GM23338 (cell line): Measurements from ENCODE around the gene JAM3. TPM values are rescaled to one million over a fixed set of nuclear protein-coding genes. Genes with fewer than 3 reads are reported as not detected.

ENCODE experiments used
- ATAC-seq: fragments of 200-7000 bp; cut with Tn5 transposase; 3 replicates; pipeline ENCODE4 v1.9.1; 2020
- DNase-seq: peaks from one replicate; pipeline ENCODE4 v3.0.0-alpha.2; 2015; ENCODE audit warnings: low spot score
- H2AFZ ChIP-seq: fragments of 200-600 bp; sonication (generic); 2 replicates; pipeline ENCODE4 v1.8.0; 2016; ENCODE audit warnings: antibody characterized with exemption, mild to moderate bottlenecking, moderate library complexity
- H3F3A ChIP-seq: fragments of 200-600 bp; sonication (generic); replicated peaks from 2 replicates; pipeline ENCODE4 v1.8.0; 2017; ENCODE audit warnings: antibody characterized with exemption, mixed run types, low read depth
- H3K27ac ChIP-seq: fragments of 200-600 bp; sonication (generic); 2 replicates; pipeline ENCODE4 v1.6.1; 2016; ENCODE audit warnings: low read depth
- H3K27me3 ChIP-seq: fragments of 200-600 bp; sonication (generic); 2 replicates; pipeline ENCODE4 v1.8.0; 2016; ENCODE audit warnings: mild to moderate bottlenecking, mixed run types, moderate library complexity; ENCODE audit not compliant: insufficient read depth
- H3K36me3 ChIP-seq: fragments of 200-600 bp; sonication (generic); 2 replicates; pipeline ENCODE4 v1.8.0; 2016; ENCODE audit warnings: mild to moderate bottlenecking; ENCODE audit not compliant: insufficient read depth
- H3K4me1 ChIP-seq: fragments of 200-600 bp; sonication (generic); 2 replicates; pipeline ENCODE4 v1.8.0; 2016; ENCODE audit warnings: mild to moderate bottlenecking, moderate library complexity; ENCODE audit not compliant: insufficient read depth
- H3K4me2 ChIP-seq: fragments of 200-600 bp; sonication (generic); 2 replicates; pipeline ENCODE4 v1.7.1; 2017; ENCODE audit warnings: mixed run types
- H3K4me3 ChIP-seq: fragments of 200-600 bp; sonication (generic); 2 replicates; pipeline ENCODE4 v1.6.1; 2016; ENCODE audit warnings: mixed run types
- H3K79me2 ChIP-seq: fragments of 200-600 bp; sonication (generic); replicated peaks from 2 replicates; pipeline ENCODE4 v1.8.0; 2017; ENCODE audit warnings: mild to moderate bottlenecking; ENCODE audit not compliant: insufficient read depth
- H3K9me2 ChIP-seq: fragments of 200-600 bp; sonication (generic); 2 replicates; pipeline ENCODE4 v1.8.0; 2017; ENCODE audit not compliant: insufficient read depth
- H4K20me1 ChIP-seq: fragments of 200-600 bp; sonication (generic); replicated peaks from 2 replicates; pipeline ENCODE4 v1.8.0; 2017; ENCODE audit warnings: mild to moderate bottlenecking; ENCODE audit not compliant: insufficient read depth
- H3K27ac Mint-ChIP-seq: 2 replicates; pipeline ENCODE4 v1.8.0; 2020; ENCODE audit warnings: inconsistent platforms, mild to moderate bottlenecking, moderate library complexity, mixed read lengths
- H3K27me3 Mint-ChIP-seq: 3 replicates; pipeline ENCODE4 v1.8.0; 2022; ENCODE audit warnings: low read depth, mild to moderate bottlenecking, moderate library complexity, mixed read lengths, inconsistent platforms; ENCODE audit not compliant: insufficient read depth, poor library complexity
- H3K36me3 Mint-ChIP-seq: 3 replicates; pipeline ENCODE4 v1.8.0; 2021; ENCODE audit warnings: low read depth, mild to moderate bottlenecking, inconsistent platforms, moderate library complexity, mixed read lengths
- H3K4me1 Mint-ChIP-seq: 3 replicates; pipeline ENCODE4 v1.8.0; 2020; ENCODE audit warnings: mild to moderate bottlenecking, inconsistent platforms, mixed read lengths
- H3K4me3 Mint-ChIP-seq: 3 replicates; pipeline ENCODE4 v1.8.0; 2021; ENCODE audit warnings: moderate library complexity, mild to moderate bottlenecking, inconsistent platforms, mixed read lengths
- H3K9me3 Mint-ChIP-seq: 3 replicates; pipeline ENCODE4 v1.8.0; 2020; ENCODE audit warnings: moderate library complexity, mild to moderate bottlenecking, inconsistent platforms, mixed read lengths
- CREB1 ChIP-seq: fragments of 250-450 bp; sonication (Bioruptor Pico); IDR thresholded peaks from 2 replicates; pipeline ENCODE4 v1.5.0; 2020; ENCODE audit warnings: low read depth, mild to moderate bottlenecking, moderate library complexity
- CTCF ChIP-seq, 2 experiments: fragments of 200-600 bp in 1 of 2; sonication (generic) in 1 of 2; conservative IDR thresholded peaks; 2 replicates each; pipeline versions ENCODE4 v1.5.1 to v1.6.1; 2016 to 2017; ENCODE audit warnings: antibody characterized with exemption in 2 of 2, low read depth in 2 of 2, mild to moderate bottlenecking in 2 of 2, moderate library complexity in 1 of 2
- ETS1 ChIP-seq: IDR thresholded peaks from 2 replicates; pipeline ENCODE4 v1.6.1; 2016; ENCODE audit warnings: antibody characterized with exemption
- EZH2 ChIP-seq: fragments of 200-600 bp; sonication (generic); IDR thresholded peaks from one replicate; pipeline ENCODE4 v1.8.0; 2017; ENCODE audit warnings: antibody characterized with exemption, mild to moderate bottlenecking, low read depth; ENCODE audit not compliant: unreplicated experiment
- EZH2phosphoT487 ChIP-seq: fragments of 200-600 bp; sonication (generic); IDR thresholded peaks from one replicate; pipeline ENCODE4 v1.8.1; 2018; ENCODE audit warnings: antibody characterized with exemption; ENCODE audit not compliant: unreplicated experiment
- JUNB ChIP-seq: IDR thresholded peaks from one replicate; pipeline ENCODE4 v1.6.1; 2016; ENCODE audit warnings: antibody characterized with exemption; ENCODE audit not compliant: unreplicated experiment
- REST ChIP-seq: IDR thresholded peaks from one replicate; pipeline ENCODE4 v1.6.1; 2018; ENCODE audit warnings: antibody characterized with exemption; ENCODE audit not compliant: unreplicated experiment
- STAT1 ChIP-seq: IDR thresholded peaks from one replicate; pipeline ENCODE4 v1.6.1; 2016; ENCODE audit warnings: antibody characterized with exemption; ENCODE audit not compliant: unreplicated experiment
- ZNF114 ChIP-seq: fragments of 250-450 bp; sonication (Bioruptor Pico); IDR thresholded peaks from 2 replicates; pipeline ENCODE4 v1.5.0; 2020; ENCODE audit warnings: mild to moderate bottlenecking, moderate library complexity
- ZNF462 ChIP-seq: fragments of 250-450 bp; sonication (Bioruptor Pico); IDR thresholded peaks from 2 replicates; pipeline ENCODE4 v1.5.0; 2020; ENCODE audit warnings: mild to moderate bottlenecking, moderate library complexity
- polyA plus RNA-seq: library from polyadenylated mRNA; unstranded; fragments of >200 nt; fragmentation: Nextera tagmentation; extraction: Ambion mirVana; gene quantifications from 2 replicates; pipeline ENCODE4 v1.2.1, GENCODE V29; 2016
- total RNA-seq: library from RNA; depleted of rRNA; stranded (reverse); fragments of >200 nt; shearing (Covaris generic); gene quantifications from 2 replicates; pipeline ENCODE4 v1.2.3, GENCODE V29; 2014

JAM3 gene
- total and polyA plus RNA-seq, 2 experiments from 2014 or later: 14.1 to 41.5 TPM

DNA sequence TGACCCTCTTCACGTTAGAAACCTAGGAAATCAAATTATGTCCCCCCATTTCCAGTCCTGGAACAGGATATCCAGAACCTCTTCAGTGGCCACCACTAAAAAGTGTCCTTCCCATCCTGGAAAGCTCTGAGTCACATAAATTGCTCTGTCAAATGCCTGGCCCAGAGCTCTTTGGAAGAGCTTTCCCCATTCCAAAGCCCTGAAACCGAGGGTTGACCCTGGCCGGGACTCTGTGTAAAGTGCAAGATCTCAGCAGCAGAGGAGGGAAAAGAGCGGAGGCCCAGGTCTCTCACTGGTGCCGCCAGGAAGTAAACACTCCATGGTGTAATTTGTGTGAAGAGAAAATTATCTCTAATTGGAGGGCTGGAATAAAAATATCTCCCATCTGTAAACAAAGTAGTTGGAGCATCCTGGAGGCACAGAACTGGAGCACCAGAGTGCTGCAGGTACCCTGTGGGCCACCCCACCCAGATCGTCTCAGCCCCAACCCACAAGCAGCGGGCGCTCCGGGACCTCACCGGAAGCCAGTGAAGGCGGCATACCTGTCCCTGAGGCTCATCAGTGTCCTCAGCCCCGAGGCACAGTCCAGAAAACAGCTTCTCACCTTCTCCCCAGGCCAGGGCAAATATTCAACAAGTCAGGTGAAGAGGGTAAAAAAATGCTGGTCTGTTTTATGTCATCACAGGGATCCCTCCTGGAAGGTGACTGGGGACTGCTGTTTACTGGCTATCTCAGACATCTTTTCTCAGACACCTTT, 4.7 kb upstream of the JAM3 start:
- Histone ChIP-seq H3K27me3 (peaks cover 5% of the 10 kb centered on the region; the same call in 1 of the 2 replicates), H3K79me2 (no peaks in the 10 kb centered on the region), H4K20me1 (no peaks in the 10 kb centered on the region), H3K9me2 (no peaks in the 10 kb centered on the region), H3K36me3 (no peaks in the 10 kb centered on the region), H3K27ac (no peak overlapping the region), H3K4me2 (no peak overlapping the region), H3K4me1 (peaks cover 10% of the 10 kb centered on the region; the same call in 1 of the 2 replicates), H3F3A (no peaks in the 10 kb centered on the region), H3K4me3 (no peak overlapping the region), H2AFZ (no peak overlapping the region)
- Mint-ChIP-seq H3K4me3 (no peak overlapping the region), H3K27me3 (peaks cover 6% of the 10 kb centered on the region), H3K9me3 (no peaks in the 10 kb centered on the region; the same call in 2 of the 3 replicates), H3K36me3 (no peaks in the 10 kb centered on the region), H3K4me1 (peaks cover 16% of the 10 kb centered on the region), H3K27ac (no peak overlapping the region)
- ATAC-seq (no peak), DNase-seq (no peak)
- TF ChIP-seq STAT1: no peak
- TF ChIP-seq JUNB: no peak
- TF ChIP-seq EZH2phosphoT487: no peak
- no peak for TF ChIP-seq CREB1 (CRISPR knock-in tag)
- TF ChIP-seq REST: no peak
- TF ChIP-seq CTCF (conservative IDR thresholded peaks at IDR 0.05; ENCODE audit: low read depth in 2 of 2): no peak
- TF ChIP-seq EZH2: no peak
- no peak for TF ChIP-seq ZNF114 (CRISPR knock-in tag)
- no peak for TF ChIP-seq ZNF462 (CRISPR knock-in tag)
- no peak for TF ChIP-seq ETS1
